ENCODE measurements around the gene ZNF710. TPM values are rescaled to one million over a fixed set of nuclear protein-coding genes. Genes with fewer than 3 reads are reported as not detected.

Gene ZNF710
- total RNA-seq, 1 donor: 13.0 TPM

GRCh38 chr15:90022905-90023700 lies 22.0 kb downstream of the ZNF710 start:
- no peak overlapping the region for H3K4me3 ChIP-seq (ENCODE audit: low read depth, low read length)
- TF ChIP-seq CTCF (IDR thresholded peaks at IDR 0.05; ENCODE audit: insufficient read depth, low read depth, low read length): no peak
- DNase-seq (ENCODE audit: low read depth): no peak

GRCh38 chr15:90024406-90024805 lies 23.3 kb downstream of the ZNF710 start:
- TF ChIP-seq CTCF (IDR thresholded peaks at IDR 0.05; ENCODE audit: insufficient read depth, low read depth, low read length): no peak
- no peak for DNase-seq (ENCODE audit: low read depth)
- no peak overlapping the region for H3K4me3 ChIP-seq (ENCODE audit: low read depth, low read length)

- no peak overlapping the region for H3K4me3 ChIP-seq (ENCODE audit: low read depth, low read length)
- no peak for TF ChIP-seq CTCF (IDR thresholded peaks at IDR 0.05; ENCODE audit: insufficient read depth, low read depth, low read length)
- no peak for DNase-seq (ENCODE audit: low read depth)
Observed at GRCh38 chr15:90025489-90026033, 24.4 kb downstream of the ZNF710 start.

GRCh38 chr15:90028376-90028944 lies 27.3 kb downstream of the ZNF710 start:
- no peak for DNase-seq (ENCODE audit: low read depth)
- TF ChIP-seq CTCF (IDR thresholded peaks at IDR 0.05; ENCODE audit: insufficient read depth, low read depth, low read length): no peak
- H3K4me3 ChIP-seq (ENCODE audit: low read depth, low read length): no peak overlapping the region

- TF ChIP-seq CTCF (IDR thresholded peaks at IDR 0.05; ENCODE audit: insufficient read depth, low read depth, low read length): no peak
- DNase-seq (ENCODE audit: low read depth): no peak
- no peak overlapping the region for H3K4me3 ChIP-seq (ENCODE audit: low read depth, low read length)
Observed at GRCh38 chr15:90029024-90029423, 27.9 kb downstream of the ZNF710 start.

- TF ChIP-seq CTCF (IDR thresholded peaks at IDR 0.05; ENCODE audit: insufficient read depth, low read depth, low read length): no peak
- no peak for DNase-seq (ENCODE audit: low read depth)
- H3K4me3 ChIP-seq (ENCODE audit: low read depth, low read length): no peak overlapping the region
Observed at GRCh38 chr15:90030376-90030775, 29.3 kb downstream of the ZNF710 start.
